ENCODE measurements around the gene CCDC110. TPM values are rescaled to one million over a fixed set of nuclear protein-coding genes. Genes with fewer than 3 reads are reported as not detected.

CCDC110 gene
- total RNA-seq, 1 experiment from 2014 or later: not detected

- DNase-seq: no peak
- Mint-ChIP-seq H3K9me3 (ENCODE audit: low read depth, unreplicated experiment) (peaks cover 3% of the 10 kb centered on the region), H3K4me1 (ENCODE audit: low read depth, unreplicated experiment) (no peaks in the 10 kb centered on the region), H3K36me3 (ENCODE audit: insufficient read depth, unreplicated experiment) (peaks cover 13% of the 10 kb centered on the region), H3K4me3 (ENCODE audit: low read depth, unreplicated experiment) (no peak overlapping the region), H3K27me3 (ENCODE audit: unreplicated experiment) (no peaks in the 10 kb centered on the region), H3K27ac (ENCODE audit: unreplicated experiment) (no peak overlapping the region)
- TF ChIP-seq CTCF (IDR thresholded peaks at IDR 0.05; ENCODE audit: unreplicated experiment): no peak
- BruUV-seq (replicated peaks): no TSS peak
- intact Hi-C loops (cut with micrococcal nuclease; ENCODE audit: unreplicated experiment): no loop called here
- CTCF ChIA-PET: no interaction called here
Measured at GRCh38 chr4:185408432-185408831, 63.1 kb downstream of the CCDC110 start.

- Mint-ChIP-seq H3K36me3 (ENCODE audit: insufficient read depth, unreplicated experiment) (peaks cover 19% of the 10 kb centered on the region), H3K4me1 (ENCODE audit: low read depth, unreplicated experiment) (no peaks in the 10 kb centered on the region), H3K4me3 (ENCODE audit: low read depth, unreplicated experiment) (no peak overlapping the region), H3K27ac (ENCODE audit: unreplicated experiment) (no peak overlapping the region), H3K27me3 (ENCODE audit: unreplicated experiment) (no peaks in the 10 kb centered on the region), H3K9me3 (ENCODE audit: low read depth, unreplicated experiment) (peaks cover 3% of the 10 kb centered on the region)
- DNase-seq: no peak
- intact Hi-C loops (cut with micrococcal nuclease; ENCODE audit: unreplicated experiment): no loop called here
- CTCF ChIA-PET: interaction anchor here (0.6 kb wide), 1 partner anchor 107 kb away, joined by 3 read pairs; no protein-coding TSS in a partner anchor
- BruUV-seq (replicated peaks): no TSS peak
- TF ChIP-seq CTCF (IDR thresholded peaks at IDR 0.05; ENCODE audit: unreplicated experiment): no peak
Measured at GRCh38 chr4:185405296-185405999, 66.1 kb downstream of the CCDC110 start.

- DNase-seq: no peak
- no TSS peak for BruUV-seq (replicated peaks)
- TF ChIP-seq CTCF (IDR thresholded peaks at IDR 0.05; ENCODE audit: unreplicated experiment): no peak
- intact Hi-C loops (cut with micrococcal nuclease; ENCODE audit: unreplicated experiment): no loop called here
- CTCF ChIA-PET: no interaction called here
- Mint-ChIP-seq H3K4me3 (ENCODE audit: low read depth, unreplicated experiment) (no peak overlapping the region), H3K27me3 (ENCODE audit: unreplicated experiment) (no peaks in the 10 kb centered on the region), H3K9me3 (ENCODE audit: low read depth, unreplicated experiment) (no peaks in the 10 kb centered on the region), H3K27ac (ENCODE audit: unreplicated experiment) (no peak overlapping the region), H3K4me1 (ENCODE audit: low read depth, unreplicated experiment) (no peaks in the 10 kb centered on the region), H3K36me3 (ENCODE audit: insufficient read depth, unreplicated experiment) (peaks cover 14% of the 10 kb centered on the region)
Measured at GRCh38 chr4:185404031-185404430, 67.5 kb downstream of the CCDC110 start.

- CTCF ChIA-PET: no interaction called here
- H3K36me3 Mint-ChIP-seq (ENCODE audit: insufficient read depth, unreplicated experiment): peaks cover 26% of the 10 kb centered on the region
- no peak for TF ChIP-seq CTCF (IDR thresholded peaks at IDR 0.05; ENCODE audit: unreplicated experiment)
- H3K4me1 Mint-ChIP-seq (ENCODE audit: low read depth, unreplicated experiment): peaks cover 5% of the 10 kb centered on the region
- intact Hi-C loops (cut with micrococcal nuclease; ENCODE audit: unreplicated experiment): loop anchor here (5.0 kb wide), 1 partner anchor 197 kb away; the partner anchor contains the start of gene CFAP97
- H3K27me3 Mint-ChIP-seq (ENCODE audit: unreplicated experiment): no peaks in the 10 kb centered on the region
- H3K9me3 Mint-ChIP-seq (ENCODE audit: low read depth, unreplicated experiment): no peaks in the 10 kb centered on the region
- no peak for DNase-seq
- no peak overlapping the region for H3K4me3 Mint-ChIP-seq (ENCODE audit: low read depth, unreplicated experiment)
- BruUV-seq (replicated peaks): no TSS peak
- no peak overlapping the region for H3K27ac Mint-ChIP-seq (ENCODE audit: unreplicated experiment)
Measured at GRCh38 chr4:185399466-185399865, 72.1 kb downstream of the CCDC110 start.

Measured in Calu3 (cell line).